Fibroblast of skin of scalp (primary cell): ENCODE data around the gene MFF. TPM values are rescaled to one million over a fixed set of nuclear protein-coding genes. Genes with fewer than 3 reads are reported as not detected.

Experiments
- DNase-seq: peaks from one replicate; pipeline ENCODE4 v3.0.0-alpha.2; 2013
- polyA plus RNA-seq, 2 experiments: library from polyadenylated mRNA; unstranded; fragments of 120-200 nt; gene quantifications; one replicate each; pipeline ENCODE4 v1.2.1, GENCODE V29; 2013; ENCODE audit not compliant: insufficient read length in 2 of 2

The MFF gene
- 73.2 TPM for polyA plus RNA-seq (2013, experiment 1 of 2; ENCODE audit: insufficient read length)
- polyA plus RNA-seq (2013, experiment 2 of 2; ENCODE audit: insufficient read length): 84.8 TPM

- DNase-seq: peak; percentile 93
Measured at GRCh38 chr2:227324995-227325838, at the start of gene MFF. Gene MFF, plus strand, starts transcription at chr2:227325251. Its CDS starts 5,415 bp downstream, at chr2:227330666.

- DNase-seq: peak; percentile 1
Measured at GRCh38 chr2:227280895-227281294, 44.2 kb upstream of the MFF start.

- DNase-seq: no peak
Measured at GRCh38 chr2:227285741-227286236, 39.3 kb upstream of the MFF start.

- DNase-seq: no peak
Measured at GRCh38 chr2:227287771-227288170, 37.3 kb upstream of the MFF start.

- no peak for DNase-seq
Measured at GRCh38 chr2:227292314-227292713, 32.7 kb upstream of the MFF start.

GRCh38 chr2:227293531-227293930 is 31.5 kb upstream of the MFF start:
- no peak for DNase-seq

GRCh38 chr2:227295806-227296205 is 29.2 kb upstream of the MFF start:
- DNase-seq: no peak

- no peak for DNase-seq
Measured at GRCh38 chr2:227296671-227297405, 28.2 kb upstream of the MFF start.

GRCh38 chr2:227301523-227301922 is 23.5 kb upstream of the MFF start:
- DNase-seq: no peak

- DNase-seq: peak; percentile 16
Measured at GRCh38 chr2:227308784-227309183, 16.3 kb upstream of the MFF start.

GRCh38 chr2:227310756-227311110 is 14.3 kb upstream of the MFF start:
- no peak for DNase-seq

GRCh38 chr2:227311861-227312506 is 13.1 kb upstream of the MFF start:
- no peak for DNase-seq

GRCh38 chr2:227312579-227312978 is 12.5 kb upstream of the MFF start:
- DNase-seq: no peak

- no peak for DNase-seq
Measured at GRCh38 chr2:227313310-227313709, 11.7 kb upstream of the MFF start.

- DNase-seq: no peak
Measured at GRCh38 chr2:227317834-227318233, 7.2 kb upstream of the MFF start.

GRCh38 chr2:227320305-227321094 is 4.6 kb upstream of the MFF start:
- DNase-seq: no peak

GRCh38 chr2:227322530-227323205 is 2.4 kb upstream of the MFF start:
- no peak for DNase-seq

- no peak for DNase-seq
Measured at GRCh38 chr2:227323818-227324217, 1.2 kb upstream of the MFF start.

- DNase-seq: peak; percentile 30
Measured at GRCh38 chr2:227324642-227324994, 433 bp upstream of the MFF start.

GRCh38 chr2:227325839-227326195 is 766 bp downstream of the MFF start:
- peak; percentile 34 for DNase-seq

GRCh38 chr2:227326783-227327182 is 1.7 kb downstream of the MFF start:
- no peak for DNase-seq

GRCh38 chr2:227335713-227336112 is 10.7 kb downstream of the MFF start:
- no peak for DNase-seq
